ENCODE results near the gene KIF18B. TPM values are rescaled to one million over a fixed set of nuclear protein-coding genes. Genes with fewer than 3 reads are reported as not detected.

KIF18B gene
- total and polyA plus RNA-seq, 2 of the 13 experiments (the other 11 are each of a cell fraction or from before 2014, with no cell fraction given): 15.2 to 15.3 TPM

DNA sequence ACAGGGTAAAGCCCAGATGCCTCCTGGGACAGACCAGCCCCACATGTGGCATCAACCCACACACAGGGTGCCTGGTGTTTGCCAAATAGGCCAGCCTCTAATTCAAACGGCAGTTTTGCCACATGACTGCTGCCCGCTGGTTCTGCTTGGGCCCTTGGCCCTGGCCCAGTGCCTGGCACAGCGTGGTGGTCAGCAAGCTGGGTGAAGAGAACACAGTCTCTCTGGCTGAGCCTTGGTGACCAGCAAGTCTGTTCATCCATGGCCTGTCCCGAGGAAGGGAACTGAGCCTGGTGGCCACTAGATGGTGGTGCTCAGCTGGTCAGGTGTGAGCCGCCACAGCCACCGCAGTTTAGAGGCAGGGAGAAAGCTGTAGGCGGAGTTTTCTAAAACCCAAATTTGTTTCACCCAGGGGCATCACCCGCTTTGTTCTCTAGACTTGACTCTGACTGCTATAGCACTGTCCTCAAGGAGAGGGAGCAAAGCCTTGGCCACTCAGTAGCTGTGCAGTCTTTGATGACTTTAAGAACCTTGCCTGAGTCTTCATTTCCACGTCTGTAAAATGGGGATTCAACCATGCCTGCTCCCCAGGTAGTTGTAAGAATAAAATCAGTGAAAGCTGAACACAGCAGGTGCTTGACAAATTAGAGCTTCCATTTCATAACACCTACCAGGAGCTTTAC, 27.5 kb downstream of the KIF18B start (continued):
- TF ChIP-seq, protein P1, sequence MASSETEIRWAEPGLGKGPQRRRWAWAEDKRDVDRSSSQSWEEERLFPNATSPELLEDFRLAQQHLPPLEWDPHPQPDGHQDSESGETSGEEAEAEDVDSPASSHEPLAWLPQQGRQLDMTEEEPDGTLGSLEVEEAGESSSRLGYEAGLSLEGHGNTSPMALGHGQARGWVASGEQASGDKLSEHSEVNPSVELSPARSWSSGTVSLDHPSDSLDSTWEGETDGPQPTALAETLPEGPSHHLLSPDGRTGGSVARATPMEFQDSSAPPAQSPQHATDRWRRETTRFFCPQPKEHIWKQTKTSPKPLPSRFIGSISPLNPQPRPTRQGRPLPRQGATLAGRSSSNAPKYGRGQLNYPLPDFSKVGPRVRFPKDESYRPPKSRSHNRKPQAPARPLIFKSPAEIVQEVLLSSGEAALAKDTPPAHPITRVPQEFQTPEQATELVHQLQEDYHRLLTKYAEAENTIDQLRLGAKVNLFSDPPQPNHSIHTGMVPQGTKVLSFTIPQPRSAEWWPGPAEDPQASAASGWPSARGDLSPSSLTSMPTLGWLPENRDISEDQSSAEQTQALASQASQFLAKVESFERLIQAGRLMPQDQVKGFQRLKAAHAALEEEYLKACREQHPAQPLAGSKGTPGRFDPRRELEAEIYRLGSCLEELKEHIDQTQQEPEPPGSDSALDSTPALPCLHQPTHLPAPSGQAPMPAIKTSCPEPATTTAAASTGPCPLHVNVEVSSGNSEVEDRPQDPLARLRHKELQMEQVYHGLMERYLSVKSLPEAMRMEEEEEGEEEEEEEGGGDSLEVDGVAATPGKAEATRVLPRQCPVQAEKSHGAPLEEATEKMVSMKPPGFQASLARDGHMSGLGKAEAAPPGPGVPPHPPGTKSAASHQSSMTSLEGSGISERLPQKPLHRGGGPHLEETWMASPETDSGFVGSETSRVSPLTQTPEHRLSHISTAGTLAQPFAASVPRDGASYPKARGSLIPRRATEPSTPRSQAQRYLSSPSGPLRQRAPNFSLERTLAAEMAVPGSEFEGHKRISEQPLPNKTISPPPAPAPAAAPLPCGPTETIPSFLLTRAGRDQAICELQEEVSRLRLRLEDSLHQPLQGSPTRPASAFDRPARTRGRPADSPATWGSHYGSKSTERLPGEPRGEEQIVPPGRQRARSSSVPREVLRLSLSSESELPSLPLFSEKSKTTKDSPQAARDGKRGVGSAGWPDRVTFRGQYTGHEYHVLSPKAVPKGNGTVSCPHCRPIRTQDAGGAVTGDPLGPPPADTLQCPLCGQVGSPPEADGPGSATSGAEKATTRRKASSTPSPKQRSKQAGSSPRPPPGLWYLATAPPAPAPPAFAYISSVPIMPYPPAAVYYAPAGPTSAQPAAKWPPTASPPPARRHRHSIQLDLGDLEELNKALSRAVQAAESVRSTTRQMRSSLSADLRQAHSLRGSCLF (CRISPR knock-in tag; IDR thresholded peaks at IDR 0.05; ENCODE audit: borderline replicate concordance): no peak
- TF ChIP-seq SIN3A (IDR thresholded peaks at IDR 0.05; ENCODE audit: borderline replicate concordance, low read depth, low read length) (no peak), TBL1XR1 (IDR thresholded peaks at IDR 0.05; ENCODE audit: borderline replicate concordance, low read length, partially characterized antibody) (no peak), ZNF629 (CRISPR knock-in tag; conservative IDR thresholded peaks at IDR 0.05) (peak; percentile 92), ZNF678 (CRISPR knock-in tag; IDR thresholded peaks at IDR 0.05) (no peak), MYNN (CRISPR knock-in tag; IDR thresholded peaks at IDR 0.05; ENCODE audit: low read depth) (0 out of 2 replicates have a peak, but pooled peaks have one; percentile 71), PAF1 (CRISPR knock-in tag; IDR thresholded peaks at IDR 0.05) (no peak), BHLHE40 (IDR thresholded peaks at IDR 0.05; ENCODE audit: low read length) (no peak), GTF3A (CRISPR knock-in tag; conservative IDR thresholded peaks at IDR 0.05) (no peak)
- TF ChIP-seq, protein P2, sequence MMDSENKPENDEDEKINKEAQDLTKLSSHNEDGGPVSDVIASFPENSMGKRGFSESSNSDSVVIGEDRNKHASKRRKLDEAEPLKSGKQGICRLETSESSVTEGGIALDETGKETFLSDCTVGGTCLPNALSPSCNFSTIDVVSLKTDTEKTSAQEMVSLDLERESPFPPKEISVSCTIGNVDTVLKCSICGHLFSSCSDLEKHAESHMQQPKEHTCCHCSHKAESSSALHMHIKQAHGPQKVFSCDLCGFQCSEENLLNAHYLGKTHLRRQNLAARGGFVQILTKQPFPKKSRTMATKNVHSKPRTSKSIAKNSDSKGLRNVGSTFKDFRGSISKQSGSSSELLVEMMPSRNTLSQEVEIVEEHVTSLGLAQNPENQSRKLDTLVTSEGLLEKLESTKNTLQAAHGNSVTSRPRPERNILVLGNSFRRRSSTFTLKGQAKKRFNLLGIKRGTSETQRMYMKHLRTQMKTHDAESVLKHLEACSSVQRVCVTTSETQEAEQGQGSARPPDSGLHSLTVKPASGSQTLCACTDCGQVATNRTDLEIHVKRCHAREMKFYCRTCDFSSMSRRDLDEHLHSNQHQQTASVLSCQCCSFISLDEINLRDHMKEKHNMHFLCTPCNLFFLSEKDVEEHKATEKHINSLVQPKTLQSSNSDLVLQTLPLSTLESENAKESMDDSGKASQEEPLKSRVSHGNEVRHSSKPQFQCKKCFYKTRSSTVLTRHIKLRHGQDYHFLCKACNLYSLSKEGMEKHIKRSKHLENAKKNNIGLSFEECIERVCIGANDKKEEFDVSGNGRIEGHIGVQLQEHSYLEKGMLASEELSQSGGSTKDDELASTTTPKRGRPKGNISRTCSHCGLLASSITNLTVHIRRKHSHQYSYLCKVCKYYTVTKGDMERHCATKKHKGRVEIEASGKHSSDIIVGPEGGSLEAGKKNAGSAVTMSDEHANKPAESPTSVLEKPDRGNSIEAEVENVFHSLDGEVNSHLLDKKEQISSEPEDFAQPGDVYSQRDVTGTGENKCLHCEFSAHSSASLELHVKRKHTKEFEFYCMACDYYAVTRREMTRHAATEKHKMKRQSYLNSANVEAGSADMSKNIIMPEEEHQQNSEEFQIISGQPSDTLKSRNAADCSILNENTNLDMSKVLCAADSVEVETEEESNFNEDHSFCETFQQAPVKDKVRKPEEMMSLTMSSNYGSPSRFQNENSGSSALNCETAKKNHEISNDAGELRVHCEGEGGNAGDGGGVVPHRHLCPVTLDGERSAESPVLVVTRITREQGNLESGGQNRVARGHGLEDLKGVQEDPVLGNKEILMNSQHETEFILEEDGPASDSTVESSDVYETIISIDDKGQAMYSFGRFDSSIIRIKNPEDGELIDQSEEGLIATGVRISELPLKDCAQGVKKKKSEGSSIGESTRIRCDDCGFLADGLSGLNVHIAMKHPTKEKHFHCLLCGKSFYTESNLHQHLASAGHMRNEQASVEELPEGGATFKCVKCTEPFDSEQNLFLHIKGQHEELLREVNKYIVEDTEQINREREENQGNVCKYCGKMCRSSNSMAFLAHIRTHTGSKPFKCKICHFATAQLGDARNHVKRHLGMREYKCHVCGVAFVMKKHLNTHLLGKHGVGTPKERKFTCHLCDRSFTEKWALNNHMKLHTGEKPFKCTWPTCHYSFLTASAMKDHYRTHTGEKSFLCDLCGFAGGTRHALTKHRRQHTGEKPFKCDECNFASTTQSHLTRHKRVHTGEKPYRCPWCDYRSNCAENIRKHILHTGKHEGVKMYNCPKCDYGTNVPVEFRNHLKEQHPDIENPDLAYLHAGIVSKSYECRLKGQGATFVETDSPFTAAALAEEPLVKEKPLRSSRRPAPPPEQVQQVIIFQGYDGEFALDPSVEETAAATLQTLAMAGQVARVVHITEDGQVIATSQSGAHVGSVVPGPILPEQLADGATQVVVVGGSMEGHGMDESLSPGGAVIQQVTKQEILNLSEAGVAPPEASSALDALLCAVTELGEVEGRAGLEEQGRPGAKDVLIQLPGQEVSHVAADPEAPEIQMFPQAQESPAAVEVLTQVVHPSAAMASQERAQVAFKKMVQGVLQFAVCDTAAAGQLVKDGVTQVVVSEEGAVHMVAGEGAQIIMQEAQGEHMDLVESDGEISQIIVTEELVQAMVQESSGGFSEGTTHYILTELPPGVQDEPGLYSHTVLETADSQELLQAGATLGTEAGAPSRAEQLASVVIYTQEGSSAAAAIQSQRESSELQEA (CRISPR knock-in tag; IDR thresholded peaks at IDR 0.05; ENCODE audit: not compliant biosample characterization): no peak
- TF ChIP-seq, protein P3, sequence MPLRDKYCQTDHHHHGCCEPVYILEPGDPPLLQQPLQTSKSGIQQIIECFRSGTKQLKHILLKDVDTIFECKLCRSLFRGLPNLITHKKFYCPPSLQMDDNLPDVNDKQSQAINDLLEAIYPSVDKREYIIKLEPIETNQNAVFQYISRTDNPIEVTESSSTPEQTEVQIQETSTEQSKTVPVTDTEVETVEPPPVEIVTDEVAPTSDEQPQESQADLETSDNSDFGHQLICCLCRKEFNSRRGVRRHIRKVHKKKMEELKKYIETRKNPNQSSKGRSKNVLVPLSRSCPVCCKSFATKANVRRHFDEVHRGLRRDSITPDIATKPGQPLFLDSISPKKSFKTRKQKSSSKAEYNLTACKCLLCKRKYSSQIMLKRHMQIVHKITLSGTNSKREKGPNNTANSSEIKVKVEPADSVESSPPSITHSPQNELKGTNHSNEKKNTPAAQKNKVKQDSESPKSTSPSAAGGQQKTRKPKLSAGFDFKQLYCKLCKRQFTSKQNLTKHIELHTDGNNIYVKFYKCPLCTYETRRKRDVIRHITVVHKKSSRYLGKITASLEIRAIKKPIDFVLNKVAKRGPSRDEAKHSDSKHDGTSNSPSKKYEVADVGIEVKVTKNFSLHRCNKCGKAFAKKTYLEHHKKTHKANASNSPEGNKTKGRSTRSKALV (CRISPR knock-in tag; IDR thresholded peaks at IDR 0.05): no peak
- TF ChIP-seq, protein P4, sequence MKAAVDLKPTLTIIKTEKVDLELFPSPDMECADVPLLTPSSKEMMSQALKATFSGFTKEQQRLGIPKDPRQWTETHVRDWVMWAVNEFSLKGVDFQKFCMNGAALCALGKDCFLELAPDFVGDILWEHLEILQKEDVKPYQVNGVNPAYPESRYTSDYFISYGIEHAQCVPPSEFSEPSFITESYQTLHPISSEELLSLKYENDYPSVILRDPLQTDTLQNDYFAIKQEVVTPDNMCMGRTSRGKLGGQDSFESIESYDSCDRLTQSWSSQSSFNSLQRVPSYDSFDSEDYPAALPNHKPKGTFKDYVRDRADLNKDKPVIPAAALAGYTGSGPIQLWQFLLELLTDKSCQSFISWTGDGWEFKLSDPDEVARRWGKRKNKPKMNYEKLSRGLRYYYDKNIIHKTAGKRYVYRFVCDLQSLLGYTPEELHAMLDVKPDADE (CRISPR knock-in tag; IDR thresholded peaks at IDR 0.05): no peak
